Natural killer cell (primary cell): ENCODE results near the gene C1QTNF9. TPM values are rescaled to one million over a fixed set of nuclear protein-coding genes. Genes with fewer than 3 reads are reported as not detected.

Source experiments
- ATAC-seq, 3 donors: fragments of 150-1000 bp in 2 of 3; fragments of 200-7000 bp in 1 of 3; cut with Tn5 transposase; 1 replicate in 1 of 3; 2 replicates in 2 of 3; pipeline ENCODE4 v1.10.0; 2021; ENCODE audit warnings: mild to moderate bottlenecking in 2 of 3, moderate library complexity in 2 of 3
- DNase-seq, 2 donors: peaks; one replicate each; pipeline versions ENCODE4 v3.0.0 to v3.0.0-alpha.2; 2013 to 2021; ENCODE audit warnings: mixed read lengths in 1 of 2
- H3K27ac ChIP-seq: one replicate; pipeline ENCODE4 v1.5.1; 2013; ENCODE audit warnings: mild to moderate bottlenecking, low read length
- H3K27me3 ChIP-seq: one replicate; pipeline ENCODE4 v1.6.1; 2013; ENCODE audit warnings: low read length; ENCODE audit not compliant: control insufficient read depth, insufficient read depth
- H3K36me3 ChIP-seq: one replicate; pipeline ENCODE4 v1.6.1; 2013; ENCODE audit warnings: low read length; ENCODE audit not compliant: control insufficient read depth, insufficient read depth
- H3K4me1 ChIP-seq: one replicate; pipeline ENCODE4 v1.6.1; 2013; ENCODE audit warnings: low read length; ENCODE audit not compliant: control insufficient read depth, insufficient read depth
- H3K4me3 ChIP-seq: one replicate; pipeline ENCODE4 v1.5.1; 2013; ENCODE audit warnings: low read length
- H3K9me3 ChIP-seq: one replicate; pipeline ENCODE4 v1.6.1; 2013; ENCODE audit warnings: low read length; ENCODE audit not compliant: control insufficient read depth, insufficient read depth
- H3K27ac Mint-ChIP-seq, 2 donors: one replicate each; pipeline ENCODE4 v1.8.0; 2022; ENCODE audit warnings: mild to moderate bottlenecking in 2 of 2, mixed read lengths in 2 of 2, moderate library complexity in 1 of 2
- H3K27me3 Mint-ChIP-seq, 2 donors: one replicate each; pipeline ENCODE4 v1.8.0; 2022; ENCODE audit warnings: low read depth in 2 of 2, mixed read lengths in 2 of 2
- H3K36me3 Mint-ChIP-seq: one replicate; pipeline ENCODE4 v1.8.0; 2022; ENCODE audit warnings: mixed read lengths
- H3K4me1 Mint-ChIP-seq, 2 donors: one replicate each; pipeline ENCODE4 v1.8.0; 2022; ENCODE audit warnings: mixed read lengths in 2 of 2
- H3K4me3 Mint-ChIP-seq: one replicate; pipeline ENCODE4 v1.8.0; 2022; ENCODE audit warnings: mild to moderate bottlenecking, moderate library complexity, mixed read lengths
- H3K9me3 Mint-ChIP-seq, 2 donors: one replicate each; pipeline ENCODE4 v1.8.0; 2022; ENCODE audit warnings: mixed read lengths in 2 of 2
- CTCF ChIP-seq: fragments of 200-600 bp; IDR thresholded peaks from one replicate; pipeline ENCODE4 v1.8.0; 2022; ENCODE audit warnings: antibody characterized with exemption
- WGBS: methylation state at CpG from one replicate; pipeline ENCODE4 v1.1.7; 2013; ENCODE audit warnings: missing lambda C conversion rate; ENCODE audit not compliant: insufficient coverage; 5-methylcytosine and 5-hydroxymethylcytosine counted together
- intact Hi-C: fragments of 100-400 bp; cut with micrococcal nuclease; formaldehyde crosslinking; loops from one replicate; pipeline ENCODE4 v1.14.2; 2022
- total RNA-seq, 4 donors: library from RNA; stranded (reverse); fragments of 120-200 nt in 1 of 4; gene quantifications; one replicate each; pipeline versions ENCODE4 v1.2.3 to v1.2.4, GENCODE V29; 2013 to 2022

C1QTNF9 gene
- total RNA-seq, 3 donors from 2014 or later (not counting 1 experiment from before 2014, with no cell fraction given) = 0.25 TPM; not detected in 2

- no peak for TF ChIP-seq CTCF
- Histone ChIP-seq H3K27me3 (no peaks in the 10 kb centered on the region), H3K4me3 (no peak overlapping the region), H3K4me1 (no peaks in the 10 kb centered on the region), H3K36me3 (peaks cover 48% of the 10 kb centered on the region), H3K27ac (no peak overlapping the region), H3K9me3 (no peaks in the 10 kb centered on the region)
- DNase-seq (no peak), ATAC-seq (no peak)
- no peak overlapping the region for H3K4me3 Mint-ChIP-seq
- peaks cover 5 to 8% of the 10 kb centered on the region in 2 donors for H3K4me1 Mint-ChIP-seq
- no peaks in the 10 kb centered on the region for H3K9me3 Mint-ChIP-seq
- WGBS = 100% methylated on average over 1 of the region's 1 CpG
- peaks cover 13% of the 10 kb centered on the region for H3K36me3 Mint-ChIP-seq
- intact Hi-C loops = no loop called here
- H3K27ac Mint-ChIP-seq = peak overlapping the region; percentile 33 to 56
- H3K27me3 Mint-ChIP-seq = no peaks in the 10 kb centered on the region
These were observed 2.7 kb upstream of the C1QTNF9 start for GRCh38 chr13:24306632-24307031.

DNA sequence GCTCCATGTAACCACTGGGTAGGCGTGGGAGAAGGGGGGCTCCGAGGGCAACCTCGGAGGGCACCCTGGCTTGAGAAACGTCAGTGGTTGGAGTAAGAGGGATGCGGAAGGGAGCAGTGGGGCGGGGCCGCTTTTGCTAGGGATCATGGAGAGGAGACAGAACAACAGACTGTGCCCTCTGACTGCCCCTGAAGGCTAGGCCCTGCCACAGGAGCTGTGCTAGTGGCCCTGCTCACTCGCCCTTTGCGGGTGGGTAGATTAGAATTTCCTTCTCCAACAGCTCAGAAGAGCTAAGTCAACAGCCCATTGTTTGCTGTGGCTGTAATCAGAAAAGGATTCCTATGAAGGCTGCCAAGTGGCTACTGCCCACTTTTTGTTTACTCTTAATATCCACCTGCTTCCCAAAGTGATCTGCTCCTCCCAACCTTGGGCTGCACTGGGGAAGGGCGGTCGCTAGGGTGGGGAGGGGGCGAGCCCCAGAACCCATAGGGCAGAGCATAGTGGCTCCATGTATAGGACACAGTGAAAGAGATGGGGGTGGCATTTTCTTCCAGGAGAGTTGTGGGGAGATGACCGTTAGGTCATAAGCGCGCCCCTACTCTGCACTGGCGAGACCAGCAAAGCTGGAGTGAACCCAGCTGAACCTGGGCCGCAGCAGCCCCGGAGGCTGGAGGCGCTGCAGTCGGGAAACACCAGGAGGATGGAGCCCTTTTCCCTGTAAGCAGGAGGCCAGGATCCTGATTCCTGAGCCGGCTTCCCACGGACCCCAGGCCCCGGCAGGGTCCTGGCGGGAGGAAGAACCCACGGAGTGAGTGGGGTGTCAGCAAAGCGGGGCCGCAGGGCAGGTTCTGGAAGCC is 1.9 kb upstream of the C1QTNF9 start:
- no peak for TF ChIP-seq CTCF
- Mint-ChIP-seq H3K27ac (peak overlapping the region; percentile 33 to 56), H3K9me3 (no peaks in the 10 kb centered on the region), H3K4me1 (peaks cover 5 to 8% of the 10 kb centered on the region in 2 donors), H3K27me3 (no peaks in the 10 kb centered on the region), H3K36me3 (peaks cover 13% of the 10 kb centered on the region), H3K4me3 (no peak overlapping the region)
- 93% methylated on average over 26 of the region's 27 CpGs for WGBS
- H3K27me3 ChIP-seq = no peaks in the 10 kb centered on the region
- no peak overlapping the region for H3K4me3 ChIP-seq
- H3K4me1 ChIP-seq = no peaks in the 10 kb centered on the region
- intact Hi-C loops = no loop called here
- peaks cover 42% of the 10 kb centered on the region for H3K36me3 ChIP-seq
- no peak for DNase-seq
- H3K27ac ChIP-seq = no peak overlapping the region
- no peaks in the 10 kb centered on the region for H3K9me3 ChIP-seq
- peak in 1 of 3 donors; percentile 34 for ATAC-seq

- Histone ChIP-seq H3K4me1 (no peaks in the 10 kb centered on the region), H3K36me3 (peaks cover 36% of the 10 kb centered on the region), H3K9me3 (no peaks in the 10 kb centered on the region), H3K27me3 (no peaks in the 10 kb centered on the region), H3K4me3 (no peak overlapping the region), H3K27ac (no peak overlapping the region)
- no peak for DNase-seq
- Mint-ChIP-seq H3K27ac (no peak overlapping the region), H3K9me3 (no peaks in the 10 kb centered on the region), H3K36me3 (peaks cover 13% of the 10 kb centered on the region), H3K27me3 (no peaks in the 10 kb centered on the region), H3K4me3 (no peak overlapping the region), H3K4me1 (peaks cover 5 to 8% of the 10 kb centered on the region in 2 donors)
- 88% methylated on average over 33 of the region's 33 CpGs for WGBS
- ATAC-seq = peak in 1 of 3 donors; percentile 23
- intact Hi-C loops = no loop called here
- TF ChIP-seq CTCF = no peak
These were observed 1.3 kb upstream of the C1QTNF9 start for GRCh38 chr13:24308068-24308445.
